HG03575 (cell line): ENCODE measurements around the gene NME9.

Source experiments
- ATAC-seq: cut with Tn5 transposase; IDR thresholded peaks from one replicate; pipeline ENCODE4 v1.9.1; 2021; ENCODE audit not compliant: unreplicated experiment, insufficient number of reproducible peaks, low FRiP score; ENCODE audit errors: extremely low read depth

Gene NME9

DNA sequence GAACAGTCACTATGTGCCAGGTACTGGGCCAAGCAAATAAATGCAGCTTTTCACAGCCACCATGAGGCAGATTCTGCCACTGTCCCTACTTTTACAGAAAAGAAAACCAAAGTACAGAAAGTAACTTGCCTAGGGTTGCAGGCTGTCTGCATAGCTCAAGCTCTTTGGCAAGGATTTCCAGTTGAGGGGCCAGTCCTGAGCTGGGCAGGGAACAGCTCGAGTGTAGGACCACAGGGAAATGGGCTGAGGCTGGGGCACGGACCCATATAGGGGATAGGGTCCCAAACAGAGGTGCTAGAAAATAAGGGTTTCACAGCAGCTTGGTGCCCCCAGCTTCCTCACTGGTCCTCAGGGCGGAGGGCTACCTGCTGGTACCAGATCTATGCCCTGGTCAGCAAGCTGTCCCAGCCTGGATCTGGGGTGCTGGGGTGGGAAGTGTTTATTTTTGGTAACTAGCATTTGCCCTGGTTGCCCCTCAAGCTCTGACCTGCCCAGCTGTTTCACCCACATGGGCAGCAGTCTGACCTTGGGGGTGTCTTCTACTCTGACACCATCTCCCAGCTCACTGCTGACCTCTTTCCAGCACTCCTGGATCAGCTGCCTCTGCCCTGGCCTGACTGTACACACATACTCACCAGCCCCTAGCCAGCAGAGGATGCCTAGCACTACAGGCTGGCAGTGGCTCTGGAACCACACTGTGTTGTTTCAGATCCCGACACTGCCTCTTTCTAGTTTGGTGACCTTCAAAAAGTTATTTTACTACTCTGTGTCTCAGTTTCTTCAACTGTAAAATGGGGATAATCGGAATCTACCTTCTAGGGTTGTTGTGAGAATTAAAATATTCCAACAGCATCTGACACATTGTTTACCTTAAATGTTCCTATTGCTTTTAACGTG lies 35.0 kb upstream of the NME9 start:
- no peak for ATAC-seq

DNA sequence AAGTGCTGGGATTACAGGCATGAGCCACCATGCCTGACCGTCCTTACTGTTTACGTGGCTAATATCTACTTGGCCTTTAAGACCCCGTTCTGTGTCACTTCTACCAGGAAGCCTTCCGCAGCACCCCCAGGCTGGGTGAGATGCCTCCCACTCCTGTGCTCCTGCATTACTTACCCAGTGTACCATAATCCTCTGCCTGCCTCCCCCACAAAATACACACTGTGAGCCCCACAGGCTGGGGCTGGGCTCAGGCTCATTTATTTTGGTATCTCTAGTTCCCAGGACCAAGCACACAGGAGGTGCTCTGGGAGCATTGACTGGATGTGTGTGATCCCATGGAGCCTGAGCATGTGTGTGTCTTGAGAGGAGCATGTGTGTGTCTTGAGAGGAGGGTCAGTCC lies 33.7 kb upstream of the NME9 start:
- ATAC-seq = no peak

DNA sequence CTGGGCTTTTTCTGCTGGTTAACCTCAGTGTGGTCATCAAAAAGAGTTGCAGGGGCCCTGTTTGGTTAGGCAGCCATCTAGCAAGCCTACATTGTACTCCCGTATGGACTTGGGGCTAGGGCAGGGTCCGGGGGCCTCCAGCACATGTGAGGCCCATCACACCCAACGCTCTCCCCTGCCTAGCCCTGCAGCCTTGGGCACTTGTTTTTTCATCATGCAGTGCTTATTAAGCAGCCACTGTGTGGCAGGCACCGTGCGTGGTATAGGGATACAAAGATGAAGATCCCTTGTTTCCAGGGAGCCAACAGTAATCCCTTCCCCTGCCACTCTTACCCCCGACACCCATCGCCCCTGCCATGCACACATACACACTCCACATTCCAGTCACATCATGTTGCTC lies 32.9 kb upstream of the NME9 start:
- no peak for ATAC-seq

DNA sequence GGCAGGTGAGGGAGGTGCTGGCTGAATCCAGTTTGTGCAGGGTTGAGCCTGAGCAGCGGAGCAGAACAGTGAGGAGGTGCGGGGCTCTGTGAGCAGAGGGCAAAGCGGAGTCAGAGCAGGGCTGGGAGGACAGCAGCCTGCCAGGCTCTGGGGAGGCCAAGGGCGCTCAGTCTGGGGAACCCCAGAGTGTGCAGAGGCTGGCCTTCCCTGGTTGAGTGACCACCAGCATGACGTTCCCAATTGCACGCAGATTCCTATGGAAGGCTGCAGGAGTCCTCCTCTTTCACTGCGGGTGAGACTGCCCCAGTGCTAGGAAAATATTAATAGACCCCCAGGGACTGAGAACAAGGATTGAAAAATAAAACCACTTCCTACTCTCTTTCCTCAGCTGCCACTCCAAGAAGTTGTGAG lies 31.9 kb upstream of the NME9 start:
- no peak for ATAC-seq

DNA sequence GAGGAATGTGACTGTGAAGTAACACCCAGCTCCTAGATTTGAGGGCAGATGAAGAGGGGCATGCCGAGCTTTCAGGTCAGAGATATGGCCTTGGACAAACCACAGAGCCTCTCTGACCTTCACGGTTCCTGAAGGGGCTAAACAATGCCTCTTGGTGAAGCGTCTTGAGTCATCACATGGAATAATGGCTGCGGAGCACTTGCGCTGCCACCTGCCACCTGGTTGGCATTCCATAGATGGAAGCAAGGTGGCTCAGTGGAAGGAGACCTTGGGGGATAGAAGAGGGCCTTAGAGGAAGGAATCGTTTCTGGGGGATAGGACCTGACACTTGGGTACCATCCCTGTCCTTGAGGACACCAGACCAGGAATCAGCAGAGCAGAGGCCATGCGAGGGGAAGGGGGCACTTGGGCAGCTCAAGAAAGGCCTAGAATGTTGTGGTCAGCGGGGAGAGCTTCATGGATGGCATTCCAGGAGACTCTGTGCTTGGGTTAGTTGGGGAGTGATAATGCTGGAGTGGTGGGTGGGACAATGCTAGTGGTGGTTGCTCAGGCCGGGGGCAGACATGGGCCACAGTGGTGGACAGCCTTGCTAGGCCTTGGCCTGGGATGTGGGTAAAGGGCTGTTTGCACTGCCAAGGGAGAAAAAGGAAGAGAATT lies 31.3 kb upstream of the NME9 start:
- ATAC-seq = no peak

DNA sequence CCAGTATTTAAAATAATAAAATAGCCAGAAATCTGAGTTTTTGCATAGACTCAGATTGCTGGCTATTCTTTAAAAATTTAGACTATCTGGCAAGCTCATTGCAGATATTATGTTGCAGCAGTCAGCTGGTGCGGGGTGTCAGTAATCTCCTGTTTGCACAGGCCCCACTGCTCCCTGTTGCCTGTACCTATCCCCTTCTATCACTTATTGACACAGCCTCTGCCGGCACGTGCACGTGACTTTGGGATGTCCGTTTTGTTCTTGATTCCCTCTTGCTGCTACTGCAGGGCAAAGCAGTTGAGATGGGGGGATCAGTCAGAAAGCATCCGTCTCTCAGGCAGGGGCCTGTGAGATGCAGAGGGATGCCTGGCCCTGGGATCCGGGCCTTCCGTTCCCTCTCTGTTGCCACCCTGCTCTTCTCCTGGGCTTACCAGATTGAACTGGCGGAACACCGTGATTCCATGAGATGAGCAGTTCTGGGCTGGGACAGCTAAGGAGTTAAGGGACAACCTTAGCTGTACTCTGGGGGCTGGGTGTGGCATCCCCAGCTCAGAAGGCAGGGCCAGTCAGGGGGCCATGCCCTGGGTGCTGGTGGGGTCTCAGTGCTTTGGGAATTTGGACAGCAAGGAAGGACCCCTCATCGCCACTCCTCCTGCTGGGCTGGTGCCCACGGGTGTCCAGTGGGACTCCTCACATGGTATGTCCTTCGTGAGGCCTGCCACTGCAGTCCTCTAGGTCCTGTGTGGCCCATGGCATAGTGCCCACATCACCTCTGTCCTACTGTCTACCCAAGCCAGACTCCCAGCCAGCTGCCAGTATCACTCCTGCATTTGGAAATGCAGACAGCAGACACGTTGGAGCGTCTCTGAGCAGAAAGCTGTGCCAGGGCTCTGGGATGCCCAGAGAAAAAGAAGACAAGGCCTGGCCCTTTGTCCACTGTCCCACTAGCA lies 30.5 kb upstream of the NME9 start:
- ATAC-seq = no peak

GRCh38 chr3:138359148-138359918 lies 29.7 kb upstream of the NME9 start:
- ATAC-seq = no peak

DNA sequence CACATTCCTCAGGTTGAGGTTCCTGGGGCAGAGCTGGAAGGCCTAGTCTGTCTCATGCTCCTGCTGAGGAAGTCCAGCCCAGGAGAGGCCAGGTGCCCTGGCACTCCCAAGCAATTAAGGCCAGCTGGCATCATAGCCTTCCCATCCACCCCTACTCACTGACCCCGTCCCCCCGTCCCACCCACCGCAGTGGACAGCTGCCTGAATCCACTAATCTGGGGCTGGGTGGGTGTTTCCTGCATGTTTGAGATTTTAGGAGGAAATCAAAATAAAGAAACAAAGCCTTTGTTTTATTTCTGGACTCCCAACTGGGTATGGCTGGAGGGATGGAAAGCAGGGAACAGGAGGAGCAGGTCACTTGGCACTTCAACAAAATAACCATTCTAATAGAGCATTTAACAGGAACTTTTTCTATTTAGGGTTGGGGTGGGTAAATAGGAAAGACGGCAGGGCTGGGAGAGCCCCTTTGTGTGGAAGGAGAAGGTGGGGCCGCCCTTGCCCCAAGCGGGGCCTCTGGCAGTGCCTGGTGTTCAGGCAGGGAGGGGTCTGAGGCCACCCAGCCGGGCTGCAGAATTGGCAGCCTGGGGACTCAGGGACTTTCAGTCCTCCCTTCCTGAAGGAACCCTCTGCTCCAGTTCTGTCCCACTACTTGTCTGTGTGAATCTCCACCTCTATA lies 27.2 kb upstream of the NME9 start:
- no peak for ATAC-seq

DNA sequence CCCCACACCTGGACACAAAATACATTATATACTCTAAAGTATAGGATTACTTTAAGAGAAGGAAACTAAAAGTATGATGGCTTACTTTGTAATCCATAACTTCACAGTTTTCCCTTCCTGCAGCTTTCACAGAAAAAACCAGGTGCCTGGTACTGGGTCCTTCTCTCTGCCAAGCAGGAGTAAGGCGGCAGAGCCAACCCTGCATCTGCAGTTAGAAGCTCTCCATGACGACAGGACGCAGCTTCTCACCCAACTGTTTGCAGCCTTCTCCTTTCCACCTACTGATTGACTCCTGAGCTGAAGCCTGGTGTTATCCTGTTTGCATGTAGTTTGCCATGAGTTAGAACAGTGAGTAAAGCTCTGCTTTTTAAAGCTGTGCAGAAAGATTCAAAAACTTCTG lies 25.4 kb upstream of the NME9 start:
- no peak for ATAC-seq

DNA sequence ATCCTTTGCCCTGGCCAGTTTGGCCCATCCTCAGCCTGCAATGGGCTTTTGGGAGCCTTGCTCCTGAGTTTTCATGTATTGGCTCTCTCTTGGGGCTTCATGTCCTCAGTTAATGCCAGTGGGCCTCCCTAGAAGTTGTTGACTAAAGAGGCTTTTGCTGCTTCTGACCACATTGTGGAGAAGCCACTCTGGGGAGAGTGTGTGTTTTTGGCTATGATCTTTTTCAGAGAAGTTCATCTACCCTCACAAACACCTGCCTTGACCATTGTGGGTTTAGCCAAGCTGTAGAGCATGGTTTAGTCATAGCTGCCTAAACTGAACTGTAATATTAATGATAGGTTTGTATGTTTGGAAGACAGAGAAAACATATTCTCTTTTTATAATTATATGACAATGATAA lies 24.7 kb upstream of the NME9 start:
- ATAC-seq = no peak

DNA sequence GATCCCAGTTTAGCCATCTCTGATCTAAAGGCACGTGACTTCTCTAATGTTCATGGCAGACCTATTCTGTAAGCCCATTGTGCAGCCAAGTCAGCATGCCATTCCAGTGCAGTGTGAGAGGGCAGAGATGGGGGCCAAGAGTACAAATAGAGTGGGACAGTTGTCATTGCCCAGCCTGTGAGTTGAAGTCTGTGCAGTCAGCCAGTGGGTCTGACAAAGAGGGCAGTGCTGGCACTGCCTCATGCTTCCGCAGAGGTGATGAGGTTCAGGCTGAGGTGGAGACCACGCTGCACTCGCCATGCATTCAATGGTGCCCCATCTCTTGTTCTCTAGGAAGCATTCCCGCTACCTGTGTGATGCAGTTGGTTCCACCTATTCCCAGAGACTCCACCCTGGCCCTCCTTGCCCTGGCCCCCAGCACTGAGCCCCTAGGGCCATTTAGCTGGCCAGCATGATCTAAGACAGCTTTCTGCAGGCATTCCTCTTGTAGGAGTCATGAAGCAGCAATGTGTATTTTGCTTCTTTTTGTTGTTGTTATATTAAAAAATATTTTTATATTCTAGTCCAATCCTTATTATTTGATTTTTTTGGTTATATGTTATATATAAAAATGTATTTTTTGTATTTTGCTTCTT lies 22.4 kb upstream of the NME9 start:
- no peak for ATAC-seq

GRCh38 chr3:138351151-138351550 lies 21.5 kb upstream of the NME9 start:
- ATAC-seq = no peak

DNA sequence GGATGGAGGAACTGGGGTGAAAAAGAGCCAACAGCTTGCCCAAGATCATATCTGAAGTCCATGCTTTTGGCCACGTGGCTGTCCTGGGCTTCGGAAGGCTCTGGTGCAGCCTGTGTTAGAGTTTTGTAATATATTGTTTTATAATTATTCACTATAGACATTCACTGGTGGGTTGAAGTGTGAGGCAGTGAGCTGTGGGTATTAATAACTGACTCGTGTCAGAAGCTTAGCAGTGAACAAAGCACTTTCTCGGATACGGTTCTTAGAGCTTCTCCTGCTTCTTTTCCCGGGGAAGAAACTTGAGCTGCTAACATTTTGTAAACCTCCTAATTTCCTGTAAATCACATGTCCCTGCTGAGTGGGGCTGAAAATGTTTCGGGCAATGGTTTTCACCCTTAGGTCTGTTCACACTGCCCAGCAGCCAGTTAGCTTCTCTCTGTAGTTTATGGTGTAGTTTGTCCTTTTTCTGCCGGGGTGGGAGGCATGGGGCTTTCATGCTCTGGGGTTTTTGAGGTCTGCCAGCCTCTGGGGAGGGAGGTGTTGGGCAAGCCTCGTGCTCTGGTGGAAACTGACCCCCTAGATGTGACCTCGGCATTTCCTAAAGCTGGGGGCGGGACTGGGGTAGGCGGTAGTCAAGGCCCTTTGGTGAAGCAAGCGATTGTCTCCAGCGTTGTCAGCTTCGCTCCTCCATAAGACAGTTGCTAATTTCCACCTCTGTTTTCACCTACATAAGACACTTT lies 20.4 kb upstream of the NME9 start:
- ATAC-seq = no peak

DNA sequence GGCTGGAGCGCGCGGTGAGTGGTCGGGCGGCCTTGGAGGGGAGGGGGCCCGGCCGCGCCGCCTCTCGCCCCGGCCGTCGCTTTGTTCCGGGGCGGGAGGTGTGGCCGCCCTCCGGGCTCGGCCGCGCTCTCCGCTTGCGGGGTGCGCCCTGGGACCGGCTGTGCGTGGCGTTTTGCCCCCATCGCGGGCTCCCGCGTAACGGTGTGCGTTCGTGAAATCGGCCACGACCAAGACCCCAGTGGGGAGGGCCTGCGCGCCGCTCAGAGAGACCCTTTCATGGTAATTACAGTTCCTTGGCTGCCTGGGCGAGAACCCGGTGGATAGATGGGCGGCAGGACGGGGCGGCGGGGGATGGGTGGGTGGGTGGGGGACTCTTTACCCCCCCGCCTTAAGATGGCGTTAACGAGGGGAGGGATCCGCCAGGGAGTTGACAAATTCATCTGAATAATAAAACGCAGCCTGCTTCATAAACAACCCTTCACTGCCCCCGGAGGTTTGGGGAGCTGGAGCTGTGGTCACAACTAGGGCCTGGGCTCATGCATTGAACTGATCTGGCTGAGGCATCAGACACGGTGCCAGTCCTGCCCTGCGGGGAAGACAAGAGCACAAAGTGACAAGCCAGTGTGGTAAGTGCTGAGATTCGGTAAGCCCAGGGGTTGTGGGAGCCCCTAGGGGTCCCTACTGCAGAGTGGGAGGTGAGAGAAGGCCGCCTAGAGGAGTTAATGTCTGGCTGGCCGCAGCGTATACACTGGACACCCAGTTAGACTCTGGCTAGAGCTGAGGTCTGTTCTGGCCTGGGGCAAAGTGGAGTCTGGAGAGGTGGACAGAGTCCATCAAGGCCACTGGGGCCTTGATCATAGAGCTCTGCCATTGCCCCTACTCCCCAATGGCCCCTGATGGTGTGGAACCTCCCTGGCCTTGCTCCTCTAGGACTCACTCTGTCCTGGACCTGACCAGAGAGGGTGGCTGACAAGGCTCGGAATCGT lies 19.4 kb upstream of the NME9 start:
- ATAC-seq = no peak

- no peak for ATAC-seq
These were observed 18.5 kb upstream of the NME9 start, which contains the start of gene MRAS for GRCh38 chr3:138347960-138348753. MRAS (plus strand) TSS chr3:138348579; CDS start chr3:138372884, 24,305 bp downstream.
